Activated T-cell treated with anti-CD3 and anti-CD28 coated beads, Interleukin-2, amount 50 U/mL, for 72 hours (primary cell): ENCODE measurements around the gene IL37. TPM values are rescaled to one million over a fixed set of nuclear protein-coding genes. Genes with fewer than 3 reads are reported as not detected.
A peak's percentile ranks its signal among the peaks of the same experiment; 100 is the strongest.
"Not testable (repeated sequence)": the region's sequence is repeated elsewhere in the genome, so short reads cannot be mapped to it uniquely, and the experiment has no call there.

Experiments used
- ATAC-seq, 2 donors: fragments of 150-1000 bp; cut with Tn5 transposase; replicated peaks in 1 of 2; 2 replicates each; pipeline ENCODE4 v1.10.0; 2021; ENCODE audit warnings: moderate library complexity in 2 of 2, mild to moderate bottlenecking in 1 of 2
- DNase-seq, 2 donors: peaks; one replicate each; pipeline ENCODE4 v3.0.0; 2021 to 2022; ENCODE audit warnings: mixed read lengths in 1 of 2
- H3K27ac Mint-ChIP-seq: one replicate; pipeline ENCODE4 v1.8.0; 2022; ENCODE audit warnings: mild to moderate bottlenecking, moderate library complexity, mixed read lengths
- H3K27me3 Mint-ChIP-seq: one replicate; pipeline ENCODE4 v1.8.0; 2022; ENCODE audit warnings: low read depth, mixed read lengths
- H3K36me3 Mint-ChIP-seq, 2 donors: one replicate each; pipeline ENCODE4 v1.8.0; 2022; ENCODE audit warnings: mixed read lengths in 2 of 2, mild to moderate bottlenecking in 1 of 2; ENCODE audit not compliant: insufficient read depth in 2 of 2
- H3K4me1 Mint-ChIP-seq: one replicate; pipeline ENCODE4 v1.8.0; 2022; ENCODE audit warnings: low read depth, mixed read lengths
- H3K4me3 Mint-ChIP-seq, 2 donors: one replicate each; pipeline ENCODE4 v1.8.0; 2022; ENCODE audit warnings: mild to moderate bottlenecking in 2 of 2, mixed read lengths in 2 of 2, moderate library complexity in 2 of 2
- H3K9me3 Mint-ChIP-seq, 2 donors: one replicate each; pipeline ENCODE4 v1.8.0; 2022; ENCODE audit warnings: mixed read lengths in 2 of 2
- total RNA-seq, 2 donors: library from RNA; stranded (reverse); gene quantifications; one replicate each; pipeline ENCODE4 v1.2.3, GENCODE V29; 2022

Gene IL37
- total RNA-seq, 2 donors from 2014 or later = not detected

GRCh38 chr2:112918256-112918655 is 7.3 kb downstream of the IL37 start:
- H3K9me3 Mint-ChIP-seq = peaks cover 0 to 2% of the 10 kb centered on the region in 2 donors
- no peaks in the 10 kb centered on the region for H3K27me3 Mint-ChIP-seq
- H3K4me3 Mint-ChIP-seq = no peak overlapping the region
- DNase-seq (no peak), ATAC-seq (no peak)
- peaks cover 0 to 2% of the 10 kb centered on the region in 2 donors for H3K36me3 Mint-ChIP-seq
- H3K4me1 Mint-ChIP-seq = peaks cover 32% of the 10 kb centered on the region
- H3K27ac Mint-ChIP-seq = no peak overlapping the region

GRCh38 chr2:112919086-112919485 is 8.1 kb downstream of the IL37 start:
- peaks cover 0 to 2% of the 10 kb centered on the region in 2 donors for H3K9me3 Mint-ChIP-seq
- DNase-seq (no peak), ATAC-seq (no peak)
- peaks cover 0 to 2% of the 10 kb centered on the region in 2 donors for H3K36me3 Mint-ChIP-seq
- H3K27me3 Mint-ChIP-seq = no peaks in the 10 kb centered on the region
- H3K4me1 Mint-ChIP-seq = peaks cover 32% of the 10 kb centered on the region
- no peak overlapping the region for H3K4me3 Mint-ChIP-seq
- H3K27ac Mint-ChIP-seq = no peak overlapping the region

DNA sequence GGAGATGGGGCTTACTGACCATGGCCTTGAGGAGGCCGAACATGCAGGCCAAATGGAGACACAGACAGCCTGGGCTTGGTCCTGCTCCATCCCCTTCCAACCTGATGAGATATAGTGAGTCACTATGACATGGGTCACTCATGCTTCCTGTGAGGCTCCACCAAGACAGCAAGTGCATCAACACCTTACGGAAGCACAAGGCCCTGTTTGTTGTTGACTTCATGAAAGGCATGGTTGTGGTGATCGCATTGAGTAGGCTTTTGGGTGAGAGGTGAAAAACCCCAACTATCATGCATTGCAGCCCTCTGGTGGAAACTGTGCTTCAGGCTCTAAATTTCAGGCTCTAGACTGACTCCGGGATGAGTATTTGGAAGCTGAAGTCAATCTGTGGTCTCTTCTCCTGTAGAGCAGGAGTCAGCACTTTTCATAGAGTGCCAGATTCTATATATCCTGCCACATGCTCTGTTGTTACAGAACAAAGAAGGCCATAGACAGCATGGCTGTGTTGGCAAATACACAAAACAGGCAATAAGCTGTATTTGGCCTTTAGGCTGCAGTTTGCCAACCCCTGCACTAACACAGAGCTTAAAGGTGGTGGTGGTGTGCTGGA is 10.1 kb downstream of the IL37 start:
- Mint-ChIP-seq H3K27ac (no peak overlapping the region), H3K4me1 (peaks cover 17% of the 10 kb centered on the region), H3K36me3 (peaks cover 0 to 2% of the 10 kb centered on the region in 2 donors), H3K27me3 (no peaks in the 10 kb centered on the region), H3K9me3 (peaks cover 0 to 2% of the 10 kb centered on the region in 2 donors), H3K4me3 (no peak overlapping the region)
- DNase-seq = peak; percentile 16 to 27
- ATAC-seq = peak; percentile 64 to 66

DNA sequence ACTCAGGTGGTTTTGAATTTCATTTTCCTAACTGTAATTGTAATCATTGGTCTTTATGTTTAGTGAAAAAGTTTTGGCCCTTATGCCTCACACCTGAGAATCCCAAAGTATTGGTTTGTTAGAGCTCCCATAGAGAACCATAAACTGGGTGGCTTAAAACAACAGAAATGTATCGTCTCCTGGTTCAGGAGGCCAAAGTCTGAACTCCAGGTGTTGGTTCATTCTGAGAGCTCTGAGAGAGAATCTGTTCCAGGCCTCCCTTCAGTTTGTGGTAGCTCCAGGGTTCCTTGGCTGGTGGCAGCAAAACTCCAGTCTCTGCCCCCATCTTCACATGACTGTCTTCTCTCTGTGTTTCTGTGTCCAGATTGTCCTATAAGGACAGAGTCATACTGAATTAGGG is 11.0 kb downstream of the IL37 start:
- no peak overlapping the region for H3K4me3 Mint-ChIP-seq
- no peak for ATAC-seq

GRCh38 chr2:112923237-112923966 is 12.4 kb downstream of the IL37 start:
- H3K27me3 Mint-ChIP-seq = no peaks in the 10 kb centered on the region
- H3K4me1 Mint-ChIP-seq = peaks cover 5% of the 10 kb centered on the region
- DNase-seq (no peak), ATAC-seq (no peak)
- H3K36me3 Mint-ChIP-seq = peaks cover 0 to 2% of the 10 kb centered on the region in 2 donors
- no peak overlapping the region for H3K27ac Mint-ChIP-seq
- H3K4me3 Mint-ChIP-seq = no peak overlapping the region
- H3K9me3 Mint-ChIP-seq = peaks cover 0 to 2% of the 10 kb centered on the region in 2 donors

More for the DNA sequence above, 11.0 kb downstream of the IL37 start:
- DNase-seq = no peak
- Mint-ChIP-seq H3K27me3 (no peaks in the 10 kb centered on the region), H3K36me3 (peaks cover 0 to 2% of the 10 kb centered on the region in 2 donors), H3K27ac (no peak overlapping the region), H3K4me1 (peaks cover 7% of the 10 kb centered on the region), H3K9me3 (peaks cover 0 to 2% of the 10 kb centered on the region in 2 donors)

GRCh38 chr2:112923967-112924338 is 13.0 kb downstream of the IL37 start:
- DNase-seq = no peak
- ATAC-seq = no peak
- Mint-ChIP-seq H3K4me1 (peaks cover 5% of the 10 kb centered on the region), H3K4me3 (no peak overlapping the region), H3K9me3 (peaks cover 0 to 2% of the 10 kb centered on the region in 2 donors), H3K27ac (no peak overlapping the region), H3K36me3 (peaks cover 0 to 2% of the 10 kb centered on the region in 2 donors), H3K27me3 (no peaks in the 10 kb centered on the region)

- H3K27me3 Mint-ChIP-seq = no peaks in the 10 kb centered on the region
- peaks cover 0 to 2% of the 10 kb centered on the region in 2 donors for H3K9me3 Mint-ChIP-seq
- H3K27ac Mint-ChIP-seq = no peak overlapping the region
- peaks cover 5% of the 10 kb centered on the region for H3K4me1 Mint-ChIP-seq
- DNase-seq (no peak), ATAC-seq (no peak)
- no peak overlapping the region for H3K4me3 Mint-ChIP-seq
- H3K36me3 Mint-ChIP-seq = peaks cover 0 to 2% of the 10 kb centered on the region in 2 donors
These were observed 13.4 kb downstream of the IL37 start for GRCh38 chr2:112924360-112924759.

DNA sequence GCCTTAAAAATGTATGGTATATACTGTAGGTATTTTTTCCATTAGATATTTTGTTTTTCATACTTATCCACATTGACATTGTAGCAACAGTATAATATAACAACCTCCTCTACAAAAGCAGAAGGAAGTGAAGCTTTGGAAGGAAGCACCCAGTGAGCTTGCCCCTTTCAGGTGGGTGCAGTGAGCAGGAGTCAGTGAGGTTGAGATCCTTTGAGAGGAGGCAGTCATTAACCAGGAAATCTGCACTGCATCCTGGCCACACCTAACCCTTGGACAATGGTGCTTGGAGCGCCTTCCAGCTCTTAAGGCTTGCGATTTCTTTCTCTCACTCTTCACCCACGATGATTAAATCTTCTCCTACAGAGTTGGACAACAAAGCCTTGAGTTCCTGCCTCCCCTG is 13.9 kb downstream of the IL37 start:
- DNase-seq = no peak
- Mint-ChIP-seq H3K27me3 (no peaks in the 10 kb centered on the region), H3K9me3 (no peaks in the 10 kb centered on the region), H3K27ac (no peak overlapping the region), H3K36me3 (peaks cover 0 to under 1% of the 10 kb centered on the region in 2 donors), H3K4me3 (no peak overlapping the region), H3K4me1 (peaks cover 5% of the 10 kb centered on the region)
- no peak for ATAC-seq

GRCh38 chr2:112926707-112927106 is 15.7 kb downstream of the IL37 start:
- H3K4me3 Mint-ChIP-seq = no peak overlapping the region
- DNase-seq (no peak), ATAC-seq (no peak)
- H3K36me3 Mint-ChIP-seq = no peaks in the 10 kb centered on the region
- no peaks in the 10 kb centered on the region for H3K4me1 Mint-ChIP-seq
- no peak overlapping the region for H3K27ac Mint-ChIP-seq
- no peaks in the 10 kb centered on the region for H3K27me3 Mint-ChIP-seq
- no peaks in the 10 kb centered on the region for H3K9me3 Mint-ChIP-seq

- H3K4me1 Mint-ChIP-seq = no peaks in the 10 kb centered on the region
- ATAC-seq = no peak
- no peak for DNase-seq
- H3K27ac Mint-ChIP-seq = no peak overlapping the region
- H3K9me3 Mint-ChIP-seq = no peaks in the 10 kb centered on the region
- H3K27me3 Mint-ChIP-seq = no peaks in the 10 kb centered on the region
- H3K36me3 Mint-ChIP-seq = no peaks in the 10 kb centered on the region
- no peak overlapping the region for H3K4me3 Mint-ChIP-seq
These were observed 16.8 kb downstream of the IL37 start for GRCh38 chr2:112927745-112928144.

- DNase-seq (no peak), ATAC-seq (no peak)
- H3K27me3 Mint-ChIP-seq = no peaks in the 10 kb centered on the region
- H3K4me3 Mint-ChIP-seq = no peak overlapping the region
- H3K36me3 Mint-ChIP-seq = no peaks in the 10 kb centered on the region
- H3K9me3 Mint-ChIP-seq = no peaks in the 10 kb centered on the region
- H3K4me1 Mint-ChIP-seq = no peaks in the 10 kb centered on the region
- H3K27ac Mint-ChIP-seq = no peak overlapping the region
These were observed 22.3 kb downstream of the IL37 start for GRCh38 chr2:112933261-112933660.

- ATAC-seq, DNase-seq, H3K27me3 Mint-ChIP-seq, H3K4me3 Mint-ChIP-seq, H3K27ac Mint-ChIP-seq, H3K4me1 Mint-ChIP-seq, H3K9me3 Mint-ChIP-seq, H3K36me3 Mint-ChIP-seq: not testable (repeated sequence)
These were observed 23.2 kb downstream of the IL37 start for GRCh38 chr2:112934117-112934516.

DNA sequence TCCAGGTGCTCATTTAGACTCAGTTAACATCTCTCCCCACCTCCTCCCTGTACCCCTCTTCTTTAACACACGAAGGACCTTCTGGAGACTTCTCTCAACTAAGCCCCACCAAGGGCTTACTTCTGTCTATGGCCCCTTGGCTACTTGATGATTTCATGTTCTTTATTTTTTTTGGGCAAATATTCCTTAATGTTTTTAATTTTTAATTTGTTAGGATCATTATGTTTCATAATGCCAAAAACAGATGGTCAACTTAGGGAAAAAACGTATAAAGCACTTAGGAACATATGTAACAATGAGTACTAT is 25.9 kb downstream of the IL37 start:
- H3K4me3 Mint-ChIP-seq = no peak overlapping the region
- no peaks in the 10 kb centered on the region for H3K27me3 Mint-ChIP-seq
- peaks cover 5% of the 10 kb centered on the region for H3K4me1 Mint-ChIP-seq
- ATAC-seq (no peak), DNase-seq (no peak)
- H3K9me3 Mint-ChIP-seq = no peaks in the 10 kb centered on the region
- H3K36me3 Mint-ChIP-seq = no peaks in the 10 kb centered on the region
- H3K27ac Mint-ChIP-seq = no peak overlapping the region

DNA sequence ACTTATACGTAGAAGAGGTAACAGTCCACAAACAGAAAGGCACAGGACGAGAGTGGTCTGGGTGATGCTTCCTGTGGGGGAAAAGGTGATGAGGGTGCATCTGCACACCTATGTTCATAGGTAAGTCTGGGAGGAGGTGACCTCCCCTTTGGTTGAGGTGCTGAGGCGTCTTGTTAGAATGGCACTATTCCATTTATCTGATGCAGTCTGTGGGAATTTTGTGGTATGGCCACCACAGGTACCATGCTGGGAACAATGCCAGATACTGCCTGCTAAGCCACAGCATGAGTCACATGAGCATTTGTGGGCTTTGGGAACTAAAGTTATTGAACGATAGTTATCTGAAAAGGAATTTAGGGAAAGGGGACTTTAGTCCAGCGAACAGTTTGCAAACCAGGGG is 27.9 kb downstream of the IL37 start:
- no peaks in the 10 kb centered on the region for H3K9me3 Mint-ChIP-seq
- peaks cover 5% of the 10 kb centered on the region for H3K27me3 Mint-ChIP-seq
- H3K27ac Mint-ChIP-seq = no peak overlapping the region
- DNase-seq (no peak), ATAC-seq (no peak)
- peaks cover 7% of the 10 kb centered on the region for H3K4me1 Mint-ChIP-seq
- no peak overlapping the region for H3K4me3 Mint-ChIP-seq
- H3K36me3 Mint-ChIP-seq = no peaks in the 10 kb centered on the region
